ENCODE data around the gene COL4A6.

DNA sequence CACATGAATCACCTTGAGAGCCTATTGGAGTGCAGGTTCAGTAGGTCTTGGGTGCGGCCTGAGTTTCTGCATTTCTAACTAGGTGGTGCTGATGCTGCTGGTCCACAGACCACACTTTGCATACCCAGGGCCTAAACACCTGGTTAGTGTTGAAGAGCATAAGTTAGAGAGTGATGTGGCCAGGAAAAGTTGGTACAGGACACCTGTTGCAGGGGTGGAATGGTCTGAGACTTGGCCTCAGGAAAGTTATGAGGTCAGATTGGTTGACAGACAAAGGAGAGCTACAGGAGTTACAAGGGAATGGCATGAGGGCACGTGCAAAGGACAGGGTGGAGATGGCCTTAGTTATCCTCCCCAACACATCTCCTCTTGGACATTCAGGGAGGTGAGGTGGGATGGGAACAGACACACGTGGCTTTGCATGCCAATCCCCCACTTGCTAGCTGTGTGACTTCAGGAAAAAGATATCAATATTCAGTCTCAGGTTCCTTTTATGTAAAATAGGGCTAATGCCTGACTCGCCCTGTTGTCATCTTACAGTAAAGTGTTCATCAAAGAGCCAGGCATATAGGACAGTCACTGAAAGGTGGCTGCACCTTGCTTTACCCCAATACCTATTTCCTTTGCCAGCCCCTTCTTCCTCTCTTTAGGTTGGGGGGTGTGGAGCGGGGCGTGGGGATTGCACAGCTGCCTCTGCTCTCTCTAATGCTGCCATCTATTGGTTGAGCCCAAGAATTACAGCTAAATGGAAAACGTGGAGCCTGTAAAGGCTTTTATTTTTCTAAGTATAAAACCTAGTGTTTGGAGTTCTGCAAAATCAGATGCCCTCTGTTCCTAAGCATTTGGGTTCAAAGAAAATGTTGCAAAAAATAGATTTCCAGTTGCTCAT is 299.2 kb downstream of the COL4A6 start:
- TF ChIP-seq ZNF274 (IDR thresholded peaks at IDR 0.05; ENCODE audit: low read depth, low read length) (no peak), YY1 (IDR thresholded peaks at IDR 0.05; ENCODE audit: insufficient read depth, insufficient read length) (no peak), SUZ12 (IDR thresholded peaks at IDR 0.05; ENCODE audit: extremely low read depth, insufficient read depth, insufficient read length) (no peak)

Measured in NT2/D1 (cell line).